ENCODE data around the gene MSH6. TPM values are rescaled to one million over a fixed set of nuclear protein-coding genes. Genes with fewer than 3 reads are reported as not detected.

MSH6 gene
- total and polyA plus RNA-seq, 9 of the 15 experiments (the other 6 are each of a cell fraction or from before 2014, with no cell fraction given) = 15.3 to 147 (median 80.5) TPM

DNA sequence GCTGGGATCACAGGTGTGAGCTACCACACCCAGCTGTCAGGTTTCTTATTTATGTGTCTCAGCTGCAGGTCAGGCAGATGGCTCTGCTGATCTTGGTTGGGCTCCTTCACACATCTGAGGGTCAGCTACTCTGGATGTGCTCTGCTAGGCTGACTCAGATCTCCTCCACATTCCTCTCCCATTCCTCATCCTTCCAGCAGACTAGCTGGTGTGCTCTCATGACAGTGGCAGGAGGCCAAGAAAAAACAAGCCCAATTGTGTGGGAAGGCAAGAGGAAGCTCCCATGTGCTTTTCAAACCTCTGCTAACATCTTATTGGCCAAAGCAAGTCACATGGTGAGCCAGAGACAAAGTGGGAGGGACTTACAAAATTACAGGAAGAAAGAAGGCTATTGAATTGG, 11.7 kb upstream of the MSH6 start (continued):
- TF ChIP-seq, protein P1, sequence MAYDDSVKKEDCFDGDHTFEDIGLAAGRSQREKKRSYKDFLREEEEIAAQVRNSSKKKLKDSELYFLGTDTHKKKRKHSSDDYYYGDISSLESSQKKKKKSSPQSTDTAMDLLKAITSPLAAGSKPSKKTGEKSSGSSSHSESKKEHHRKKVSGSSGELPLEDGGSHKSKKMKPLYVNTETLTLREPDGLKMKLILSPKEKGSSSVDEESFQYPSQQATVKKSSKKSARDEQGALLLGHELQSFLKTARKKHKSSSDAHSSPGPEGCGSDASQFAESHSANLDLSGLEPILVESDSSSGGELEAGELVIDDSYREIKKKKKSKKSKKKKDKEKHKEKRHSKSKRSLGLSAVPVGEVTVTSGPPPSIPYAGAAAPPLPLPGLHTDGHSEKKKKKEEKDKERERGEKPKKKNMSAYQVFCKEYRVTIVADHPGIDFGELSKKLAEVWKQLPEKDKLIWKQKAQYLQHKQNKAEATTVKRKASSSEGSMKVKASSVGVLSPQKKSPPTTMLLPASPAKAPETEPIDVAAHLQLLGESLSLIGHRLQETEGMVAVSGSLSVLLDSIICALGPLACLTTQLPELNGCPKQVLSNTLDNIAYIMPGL (CRISPR knock-in tag; IDR thresholded peaks at IDR 0.05) = no peak
- TF ChIP-seq POLR2AphosphoS5 (IDR thresholded peaks at IDR 0.05; ENCODE audit: control insufficient read depth, insufficient read depth, low read depth, low read length) (no peak), FOSL1 (tag; conservative IDR thresholded peaks at IDR 0.05) (peak; percentile 50), PBX2 (CRISPR knock-in tag; IDR thresholded peaks at IDR 0.05; ENCODE audit: low read depth) (no peak), PBX2 (tag; conservative IDR thresholded peaks at IDR 0.05; ENCODE audit: low read depth) (peak; percentile 30; the same call in 1 of the 2 replicates), TRIM24 (IDR thresholded peaks at IDR 0.05) (peak; percentile 36 to 67; a peak in 3 of 4 replicates), SMAD2 (IDR thresholded peaks at IDR 0.05; ENCODE audit: low read depth, low read length) (no peak), PURB (CRISPR knock-in tag; IDR thresholded peaks at IDR 0.05; ENCODE audit: low read depth) (no peak), XRCC4 (IDR thresholded peaks at IDR 0.05; ENCODE audit: extremely low read depth, insufficient read depth, insufficient read length) (no peak), SMARCA5 (IDR thresholded peaks at IDR 0.05) (no peak), CBX1 (IDR thresholded peaks at IDR 0.05; ENCODE audit: low read depth) (no peak), CBFA2T2 (conservative IDR thresholded peaks at IDR 0.05) (peak; percentile 75), ZNF41 (CRISPR knock-in tag; conservative IDR thresholded peaks at IDR 0.05) (no peak), ETV5 (CRISPR knock-in tag; IDR thresholded peaks at IDR 0.05; ENCODE audit: low read depth) (no peak), CBX5 (IDR thresholded peaks at IDR 0.05; ENCODE audit: borderline replicate concordance, low read depth) (no peak), EZH2 (IDR thresholded peaks at IDR 0.05; ENCODE audit: borderline replicate concordance, low read depth, low read length) (no peak), USF2 (CRISPR knock-in tag; IDR thresholded peaks at IDR 0.05) (peak; percentile 81)
- TF ChIP-seq, protein P2, sequence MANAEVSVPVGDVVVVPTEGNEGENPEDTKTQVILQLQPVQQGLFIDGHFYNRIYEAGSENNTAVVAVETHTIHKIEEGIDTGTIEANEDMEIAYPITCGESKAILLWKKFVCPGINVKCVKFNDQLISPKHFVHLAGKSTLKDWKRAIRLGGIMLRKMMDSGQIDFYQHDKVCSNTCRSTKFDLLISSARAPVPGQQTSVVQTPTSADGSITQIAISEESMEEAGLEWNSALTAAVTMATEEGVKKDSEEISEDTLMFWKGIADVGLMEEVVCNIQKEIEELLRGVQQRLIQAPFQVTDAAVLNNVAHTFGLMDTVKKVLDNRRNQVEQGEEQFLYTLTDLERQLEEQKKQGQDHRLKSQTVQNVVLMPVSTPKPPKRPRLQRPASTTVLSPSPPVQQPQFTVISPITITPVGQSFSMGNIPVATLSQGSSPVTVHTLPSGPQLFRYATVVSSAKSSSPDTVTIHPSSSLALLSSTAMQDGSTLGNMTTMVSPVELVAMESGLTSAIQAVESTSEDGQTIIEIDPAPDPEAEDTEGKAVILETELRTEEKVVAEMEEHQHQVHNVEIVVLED (CRISPR knock-in tag; IDR thresholded peaks at IDR 0.05) = no peak
- TF ChIP-seq, protein P3, sequence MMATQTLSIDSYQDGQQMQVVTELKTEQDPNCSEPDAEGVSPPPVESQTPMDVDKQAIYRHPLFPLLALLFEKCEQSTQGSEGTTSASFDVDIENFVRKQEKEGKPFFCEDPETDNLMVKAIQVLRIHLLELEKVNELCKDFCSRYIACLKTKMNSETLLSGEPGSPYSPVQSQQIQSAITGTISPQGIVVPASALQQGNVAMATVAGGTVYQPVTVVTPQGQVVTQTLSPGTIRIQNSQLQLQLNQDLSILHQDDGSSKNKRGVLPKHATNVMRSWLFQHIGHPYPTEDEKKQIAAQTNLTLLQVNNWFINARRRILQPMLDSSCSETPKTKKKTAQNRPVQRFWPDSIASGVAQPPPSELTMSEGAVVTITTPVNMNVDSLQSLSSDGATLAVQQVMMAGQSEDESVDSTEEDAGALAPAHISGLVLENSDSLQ (IDR thresholded peaks at IDR 0.05) = peak; percentile 48; the same call in 1 of the 2 replicates
- TF ChIP-seq, protein P4, sequence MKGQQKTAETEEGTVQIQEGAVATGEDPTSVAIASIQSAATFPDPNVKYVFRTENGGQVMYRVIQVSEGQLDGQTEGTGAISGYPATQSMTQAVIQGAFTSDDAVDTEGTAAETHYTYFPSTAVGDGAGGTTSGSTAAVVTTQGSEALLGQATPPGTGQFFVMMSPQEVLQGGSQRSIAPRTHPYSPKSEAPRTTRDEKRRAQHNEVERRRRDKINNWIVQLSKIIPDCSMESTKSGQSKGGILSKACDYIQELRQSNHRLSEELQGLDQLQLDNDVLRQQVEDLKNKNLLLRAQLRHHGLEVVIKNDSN (CRISPR knock-in tag; IDR thresholded peaks at IDR 0.05) = peak; percentile 84
- TF ChIP-seq, protein P5, sequence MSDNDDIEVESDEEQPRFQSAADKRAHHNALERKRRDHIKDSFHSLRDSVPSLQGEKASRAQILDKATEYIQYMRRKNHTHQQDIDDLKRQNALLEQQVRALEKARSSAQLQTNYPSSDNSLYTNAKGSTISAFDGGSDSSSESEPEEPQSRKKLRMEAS (CRISPR knock-in tag; IDR thresholded peaks at IDR 0.05) = no peak; the same call in 1 of the 2 replicates
